Tibial nerve (tissue), 3 donors: Measurements from ENCODE around the gene ZC3H12A.

Source experiments
- CTCF ChIP-seq, 5 experiments: fragments of 200-600 bp in 3 of 5; fragments of 450-650 bp in 2 of 5; sonication (generic) in 3 of 5; IDR thresholded peaks; one replicate each; pipeline ENCODE4 v1.5.1; 2016 to 2019; ENCODE audit warnings: antibody characterized with exemption in 5 of 5, mild to moderate bottlenecking in 3 of 5, moderate library complexity in 2 of 5
- POLR2A ChIP-seq, 2 donors: fragments of 450-650 bp; IDR thresholded peaks; one replicate each; pipeline ENCODE4 v1.6.1; 2017; ENCODE audit warnings: antibody characterized with exemption in 2 of 2, mild to moderate bottlenecking in 2 of 2, moderate library complexity in 2 of 2

GRCh38 chr1:37486680-37487618, 12.6 kb downstream of the ZC3H12A start:
- TF ChIP-seq CTCF (IDR thresholded peaks at IDR 0.05) (peak; percentile 95 to 98 (median 97)), POLR2A (IDR thresholded peaks at IDR 0.05) (no peak)
